ENCODE measurements around the gene TACC2. TPM values are rescaled to one million over a fixed set of nuclear protein-coding genes. Genes with fewer than 3 reads are reported as not detected.

Gene TACC2
- total RNA-seq, 1 donor from 2014 or later, result not detected

GRCh38 chr10:122162671-122163173 lies 173.8 kb downstream of the TACC2 start:
- H3K9me3 Mint-ChIP-seq, result no peaks in the 10 kb centered on the region
- no peak for DNase-seq
- intact Hi-C loops (cut with micrococcal nuclease), result no loop called here

GRCh38 chr10:122163174-122164022 lies 174.4 kb downstream of the TACC2 start:
- H3K4me1 Mint-ChIP-seq, result no peaks in the 10 kb centered on the region

More at GRCh38 chr10:122162671-122163173, 173.8 kb downstream of the TACC2 start:
- H3K4me1 Mint-ChIP-seq, result no peaks in the 10 kb centered on the region
- peaks cover 53% of the 10 kb centered on the region for H3K27me3 Mint-ChIP-seq
- H3K27ac Mint-ChIP-seq, result no peak overlapping the region
- H3K36me3 Mint-ChIP-seq (ENCODE audit: low read depth), result peaks cover 2% of the 10 kb centered on the region
- H3K4me3 Mint-ChIP-seq, result no peak overlapping the region

GRCh38 chr10:122164023-122164601 lies 175.1 kb downstream of the TACC2 start:
- intact Hi-C loops (cut with micrococcal nuclease), result no loop called here
- no peak overlapping the region for H3K4me3 Mint-ChIP-seq
- peaks cover 53% of the 10 kb centered on the region for H3K27me3 Mint-ChIP-seq
- peaks cover 2% of the 10 kb centered on the region for H3K36me3 Mint-ChIP-seq (ENCODE audit: low read depth)
- no peak overlapping the region for H3K27ac Mint-ChIP-seq
- no peak for DNase-seq
- H3K9me3 Mint-ChIP-seq, result no peaks in the 10 kb centered on the region
- H3K4me1 Mint-ChIP-seq, result no peaks in the 10 kb centered on the region

More at GRCh38 chr10:122163174-122164022, 174.4 kb downstream of the TACC2 start:
- Mint-ChIP-seq H3K4me3 (no peak overlapping the region), H3K27me3 (peaks cover 53% of the 10 kb centered on the region), H3K36me3 (ENCODE audit: low read depth) (peaks cover 2% of the 10 kb centered on the region), H3K27ac (no peak overlapping the region), H3K9me3 (no peaks in the 10 kb centered on the region)
- intact Hi-C loops (cut with micrococcal nuclease), result no loop called here
- no peak for DNase-seq

- no peak overlapping the region for H3K4me3 Mint-ChIP-seq
- H3K27ac Mint-ChIP-seq, result no peak overlapping the region
- H3K4me1 Mint-ChIP-seq, result no peaks in the 10 kb centered on the region
- peaks cover 2% of the 10 kb centered on the region for H3K36me3 Mint-ChIP-seq (ENCODE audit: low read depth)
- no peak for DNase-seq
- intact Hi-C loops (cut with micrococcal nuclease), result no loop called here
- peaks cover 53% of the 10 kb centered on the region for H3K27me3 Mint-ChIP-seq
- H3K9me3 Mint-ChIP-seq, result no peaks in the 10 kb centered on the region
Measured at GRCh38 chr10:122164815-122165483, 176.0 kb downstream of the TACC2 start.

GRCh38 chr10:122165484-122166276 lies 176.7 kb downstream of the TACC2 start:
- DNase-seq, result no peak
- Mint-ChIP-seq H3K27me3 (peaks cover 53% of the 10 kb centered on the region), H3K36me3 (ENCODE audit: low read depth) (peaks cover 2% of the 10 kb centered on the region)

GRCh38 chr10:122168101-122168500 lies 179.1 kb downstream of the TACC2 start:
- Mint-ChIP-seq H3K27me3 (peaks cover 32% of the 10 kb centered on the region), H3K36me3 (ENCODE audit: low read depth) (peaks cover 2% of the 10 kb centered on the region), H3K4me1 (no peaks in the 10 kb centered on the region), H3K9me3 (no peaks in the 10 kb centered on the region), H3K4me3 (no peak overlapping the region), H3K27ac (no peak overlapping the region)
- no peak for DNase-seq
- intact Hi-C loops (cut with micrococcal nuclease), result no loop called here

More at GRCh38 chr10:122165484-122166276, 176.7 kb downstream of the TACC2 start:
- intact Hi-C loops (cut with micrococcal nuclease), result no loop called here
- Mint-ChIP-seq H3K9me3 (no peaks in the 10 kb centered on the region), H3K27ac (no peak overlapping the region), H3K4me1 (no peaks in the 10 kb centered on the region), H3K4me3 (no peak overlapping the region)

- intact Hi-C loops (cut with micrococcal nuclease), result no loop called here
- no peak overlapping the region for H3K27ac Mint-ChIP-seq
- DNase-seq, result no peak
- H3K4me1 Mint-ChIP-seq, result no peaks in the 10 kb centered on the region
- no peaks in the 10 kb centered on the region for H3K9me3 Mint-ChIP-seq
- H3K36me3 Mint-ChIP-seq (ENCODE audit: low read depth), result peaks cover 2% of the 10 kb centered on the region
- H3K4me3 Mint-ChIP-seq, result no peak overlapping the region
- peaks cover 32% of the 10 kb centered on the region for H3K27me3 Mint-ChIP-seq
Measured at GRCh38 chr10:122168598-122169394, 179.8 kb downstream of the TACC2 start.

GRCh38 chr10:122170802-122171201 lies 181.8 kb downstream of the TACC2 start:
- no peaks in the 10 kb centered on the region for H3K4me1 Mint-ChIP-seq

GRCh38 chr10:122171302-122172075 lies 182.5 kb downstream of the TACC2 start:
- Mint-ChIP-seq H3K36me3 (ENCODE audit: low read depth) (no peaks in the 10 kb centered on the region), H3K4me1 (no peaks in the 10 kb centered on the region), H3K4me3 (no peak overlapping the region), H3K9me3 (no peaks in the 10 kb centered on the region), H3K27me3 (peaks cover 7% of the 10 kb centered on the region), H3K27ac (no peak overlapping the region)
- DNase-seq, result no peak
- intact Hi-C loops (cut with micrococcal nuclease), result no loop called here

More at GRCh38 chr10:122170802-122171201, 181.8 kb downstream of the TACC2 start:
- H3K36me3 Mint-ChIP-seq (ENCODE audit: low read depth), result no peaks in the 10 kb centered on the region
- H3K27ac Mint-ChIP-seq, result no peak overlapping the region
- no peak overlapping the region for H3K4me3 Mint-ChIP-seq
- peaks cover 12% of the 10 kb centered on the region for H3K27me3 Mint-ChIP-seq
- no peak for DNase-seq
- no peaks in the 10 kb centered on the region for H3K9me3 Mint-ChIP-seq
- intact Hi-C loops (cut with micrococcal nuclease), result no loop called here

- H3K27me3 Mint-ChIP-seq, result peaks cover 3% of the 10 kb centered on the region
- H3K9me3 Mint-ChIP-seq, result no peaks in the 10 kb centered on the region
- intact Hi-C loops (cut with micrococcal nuclease), result no loop called here
- no peaks in the 10 kb centered on the region for H3K4me1 Mint-ChIP-seq
- no peak overlapping the region for H3K27ac Mint-ChIP-seq
- no peak for DNase-seq
- H3K36me3 Mint-ChIP-seq (ENCODE audit: low read depth), result no peaks in the 10 kb centered on the region
- H3K4me3 Mint-ChIP-seq, result no peak overlapping the region
Measured at GRCh38 chr10:122172361-122173008, 183.5 kb downstream of the TACC2 start.

- Mint-ChIP-seq H3K4me3 (no peak overlapping the region), H3K27ac (no peak overlapping the region), H3K36me3 (ENCODE audit: low read depth) (no peaks in the 10 kb centered on the region), H3K4me1 (no peaks in the 10 kb centered on the region), H3K9me3 (no peaks in the 10 kb centered on the region), H3K27me3 (peaks cover 3% of the 10 kb centered on the region)
- no peak for DNase-seq
- intact Hi-C loops (cut with micrococcal nuclease), result no loop called here
Measured at GRCh38 chr10:122173337-122173736, 184.4 kb downstream of the TACC2 start.

Measured in activated CD4-positive, alpha-beta T cell treated with anti-CD3 and anti-CD28 coated beads, Interleukin-2, amount 10 ng/mL, durations not matched to agents 24 days and 14 days (primary cell).